Measurements from ENCODE around the gene ZNF831.
A peak's percentile ranks its signal among the peaks of the same experiment; 100 is the strongest.

The ZNF831 gene

GRCh38 chr20:59141818-59142581, 21.6 kb upstream of the ZNF831 start:
- DNase-seq: no peak

- DNase-seq: no peak
Observed at GRCh38 chr20:59143326-59143725, 20.3 kb upstream of the ZNF831 start.

- DNase-seq: no peak
Observed at GRCh38 chr20:59144179-59144830, 19.3 kb upstream of the ZNF831 start.

- DNase-seq: no peak
Observed at GRCh38 chr20:59144831-59145196, 18.8 kb upstream of the ZNF831 start.

GRCh38 chr20:59145247-59145923, 18.2 kb upstream of the ZNF831 start:
- no peak for DNase-seq

- no peak for DNase-seq
Observed at GRCh38 chr20:59145924-59146779, 17.5 kb upstream of the ZNF831 start.

GRCh38 chr20:59146780-59147565, 16.6 kb upstream of the ZNF831 start:
- no peak for DNase-seq

GRCh38 chr20:59147586-59147985, 16.0 kb upstream of the ZNF831 start:
- no peak for DNase-seq

GRCh38 chr20:59148701-59149493, 14.7 kb upstream of the ZNF831 start:
- DNase-seq: no peak

GRCh38 chr20:59149678-59150504, 13.7 kb upstream of the ZNF831 start:
- DNase-seq: no peak

GRCh38 chr20:59150821-59151251, 12.8 kb upstream of the ZNF831 start:
- no peak for DNase-seq

GRCh38 chr20:59151391-59151790, 12.2 kb upstream of the ZNF831 start:
- DNase-seq: no peak

GRCh38 chr20:59151820-59152219, 11.8 kb upstream of the ZNF831 start:
- no peak for DNase-seq

GRCh38 chr20:59152559-59153354, 10.9 kb upstream of the ZNF831 start:
- peak; percentile 64 to 81 for DNase-seq

GRCh38 chr20:59153355-59153681, 10.3 kb upstream of the ZNF831 start:
- no peak for DNase-seq

GRCh38 chr20:59153832-59154231, 9.8 kb upstream of the ZNF831 start:
- DNase-seq: no peak

- no peak for DNase-seq
Observed at GRCh38 chr20:59154317-59155013, 9.2 kb upstream of the ZNF831 start.

- no peak for DNase-seq
Observed at GRCh38 chr20:59157064-59157463, 6.6 kb upstream of the ZNF831 start.

GRCh38 chr20:59157531-59157930, 6.1 kb upstream of the ZNF831 start:
- DNase-seq: no peak

Data from NCI-H524 (cell line).